ENCODE data around the gene UBE2S. TPM values are rescaled to one million over a fixed set of nuclear protein-coding genes. Genes with fewer than 3 reads are reported as not detected.
"Not testable (repeated sequence)": the region's sequence is repeated elsewhere in the genome, so short reads cannot be mapped to it uniquely, and the experiment has no call there.

UBE2S gene
- total RNA-seq, 1 donor from 2014 or later, result 22.3 TPM

GRCh38 chr19:55423225-55424005, 15.8 kb upstream of the UBE2S start:
- no peak for TF ChIP-seq POLR2AphosphoS5 (IDR thresholded peaks at IDR 0.05; ENCODE audit: insufficient read depth in 1 of 2, low read depth in 1 of 2)
- no peak for TF ChIP-seq POLR2A (IDR thresholded peaks at IDR 0.05)
- TF ChIP-seq, protein P1, sequence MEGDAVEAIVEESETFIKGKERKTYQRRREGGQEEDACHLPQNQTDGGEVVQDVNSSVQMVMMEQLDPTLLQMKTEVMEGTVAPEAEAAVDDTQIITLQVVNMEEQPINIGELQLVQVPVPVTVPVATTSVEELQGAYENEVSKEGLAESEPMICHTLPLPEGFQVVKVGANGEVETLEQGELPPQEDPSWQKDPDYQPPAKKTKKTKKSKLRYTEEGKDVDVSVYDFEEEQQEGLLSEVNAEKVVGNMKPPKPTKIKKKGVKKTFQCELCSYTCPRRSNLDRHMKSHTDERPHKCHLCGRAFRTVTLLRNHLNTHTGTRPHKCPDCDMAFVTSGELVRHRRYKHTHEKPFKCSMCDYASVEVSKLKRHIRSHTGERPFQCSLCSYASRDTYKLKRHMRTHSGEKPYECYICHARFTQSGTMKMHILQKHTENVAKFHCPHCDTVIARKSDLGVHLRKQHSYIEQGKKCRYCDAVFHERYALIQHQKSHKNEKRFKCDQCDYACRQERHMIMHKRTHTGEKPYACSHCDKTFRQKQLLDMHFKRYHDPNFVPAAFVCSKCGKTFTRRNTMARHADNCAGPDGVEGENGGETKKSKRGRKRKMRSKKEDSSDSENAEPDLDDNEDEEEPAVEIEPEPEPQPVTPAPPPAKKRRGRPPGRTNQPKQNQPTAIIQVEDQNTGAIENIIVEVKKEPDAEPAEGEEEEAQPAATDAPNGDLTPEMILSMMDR (IDR thresholded peaks at IDR 0.05), result no peak
- Histone ChIP-seq H3K9me3 (no peaks in the 10 kb centered on the region), H3K27ac (no peak overlapping the region), H3K4me1 (no peaks in the 10 kb centered on the region), H3K4me3 (no peak overlapping the region), H3K36me3 (no peaks in the 10 kb centered on the region), H3K27me3 (no peaks in the 10 kb centered on the region)
- DNase-seq (ENCODE audit: extremely low spot score in 2 of 2), result no peak
- intact Hi-C loops (cut with DNase I), result no loop called here

DNA sequence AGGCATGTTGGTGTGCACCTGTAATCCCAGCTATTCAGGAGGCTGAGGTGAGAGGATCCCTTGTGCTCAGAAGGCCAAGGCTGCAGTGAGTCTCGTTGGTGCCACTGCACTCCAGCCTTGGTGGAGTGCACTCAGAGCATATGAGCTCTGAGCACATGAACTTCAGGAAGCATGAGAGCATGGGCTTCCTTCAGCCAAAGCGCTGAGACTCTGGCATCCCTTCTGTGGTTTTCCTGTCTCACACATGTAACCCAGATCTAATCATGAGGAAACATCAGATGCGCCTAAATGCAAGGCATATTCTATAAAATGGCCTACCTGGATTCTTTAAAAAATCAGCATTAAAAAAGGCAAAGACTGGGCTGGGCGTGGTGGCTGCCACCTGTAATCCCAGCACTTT, 13.7 kb upstream of the UBE2S start:
- H3K27ac ChIP-seq; intact Hi-C loops (cut with DNase I): not testable (repeated sequence)

GRCh38 chr19:55419624-55420236, 12.1 kb upstream of the UBE2S start:
- no peak overlapping the region for H3K4me3 ChIP-seq
- TF ChIP-seq, protein P1 (IDR thresholded peaks at IDR 0.05), result no peak
- TF ChIP-seq POLR2A (IDR thresholded peaks at IDR 0.05), result no peak
- no peak for TF ChIP-seq POLR2AphosphoS5 (IDR thresholded peaks at IDR 0.05; ENCODE audit: insufficient read depth in 1 of 2, low read depth in 1 of 2)
- no peaks in the 10 kb centered on the region for H3K9me3 ChIP-seq
- DNase-seq (ENCODE audit: extremely low spot score in 2 of 2), result no peak
- H3K27me3 ChIP-seq, result no peaks in the 10 kb centered on the region
- no peaks in the 10 kb centered on the region for H3K36me3 ChIP-seq
- no peaks in the 10 kb centered on the region for H3K4me1 ChIP-seq
- no peak overlapping the region for H3K27ac ChIP-seq
- intact Hi-C loops (cut with DNase I), result loop anchor here (10.0 kb wide), 1 partner anchor 275 kb away; the partner anchor contains the start of gene TNNT1

More for the DNA sequence above, 13.7 kb upstream of the UBE2S start:
- not testable (repeated sequence) for DNase-seq (ENCODE audit: extremely low spot score in 2 of 2); H3K27me3 ChIP-seq; H3K4me3 ChIP-seq; H3K9me3 ChIP-seq; H3K4me1 ChIP-seq; H3K36me3 ChIP-seq

DNA sequence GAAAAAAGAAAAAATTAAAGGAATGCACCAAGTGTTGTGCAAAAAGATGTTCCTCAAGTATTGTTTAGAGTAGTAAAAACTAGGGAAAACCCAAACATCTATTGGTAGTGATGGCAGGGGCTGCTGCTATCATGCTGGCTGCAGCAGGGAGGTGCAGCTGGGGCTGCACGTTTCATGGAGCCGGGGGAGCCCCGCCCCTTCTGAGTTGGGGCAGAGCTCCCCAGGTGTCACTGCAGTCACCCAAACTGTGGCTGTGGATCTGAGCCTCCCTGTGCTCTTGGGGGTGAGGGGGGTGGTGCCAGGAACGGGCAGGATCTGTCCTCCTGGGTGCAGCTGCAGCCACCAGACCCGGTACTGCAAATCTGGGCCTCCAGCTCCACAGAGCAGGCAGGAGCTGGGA, 11.5 kb upstream of the UBE2S start:
- intact Hi-C loops (cut with DNase I), result loop anchor here (10.0 kb wide), 1 partner anchor 274 kb away; the partner anchor contains the start of gene TNNT1
- Histone ChIP-seq H3K36me3 (no peaks in the 10 kb centered on the region), H3K4me3 (no peak overlapping the region), H3K27me3 (no peaks in the 10 kb centered on the region), H3K27ac (no peak overlapping the region), H3K9me3 (no peaks in the 10 kb centered on the region), H3K4me1 (no peaks in the 10 kb centered on the region)
- no peak for DNase-seq (ENCODE audit: extremely low spot score in 2 of 2)
- TF ChIP-seq POLR2AphosphoS5 (IDR thresholded peaks at IDR 0.05; ENCODE audit: insufficient read depth in 1 of 2, low read depth in 1 of 2) (no peak), POLR2A (IDR thresholded peaks at IDR 0.05) (no peak)
- TF ChIP-seq, protein P1 (IDR thresholded peaks at IDR 0.05), result no peak

DNA sequence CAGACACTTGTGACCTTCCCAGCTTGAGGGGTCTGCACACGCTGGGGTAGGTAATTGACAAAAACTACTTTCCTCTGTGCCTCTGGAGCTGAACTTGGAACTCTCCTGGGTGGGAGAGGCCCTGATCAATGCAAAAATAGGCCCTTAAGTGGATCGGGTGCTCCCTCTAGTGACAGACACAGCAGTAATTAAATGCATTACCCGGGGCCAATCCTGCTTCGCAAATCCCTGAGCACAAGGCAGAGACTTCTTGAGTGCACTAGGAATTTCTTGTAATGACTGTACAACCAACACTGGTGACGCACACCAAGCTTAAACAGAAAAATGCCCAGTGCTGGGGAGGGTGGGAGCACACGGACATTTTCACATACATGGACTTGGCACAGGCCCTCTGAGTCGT, 10.6 kb upstream of the UBE2S start:
- intact Hi-C loops (cut with DNase I), result loop anchor here (10.0 kb wide), 1 partner anchor 273 kb away; the partner anchor contains the start of gene TNNT1
- Histone ChIP-seq H3K27me3 (no peaks in the 10 kb centered on the region), H3K9me3 (no peaks in the 10 kb centered on the region), H3K4me1 (no peaks in the 10 kb centered on the region), H3K4me3 (no peak overlapping the region), H3K36me3 (no peaks in the 10 kb centered on the region), H3K27ac (no peak overlapping the region)
- DNase-seq (ENCODE audit: extremely low spot score in 2 of 2), result no peak
- TF ChIP-seq POLR2AphosphoS5 (IDR thresholded peaks at IDR 0.05; ENCODE audit: insufficient read depth in 1 of 2, low read depth in 1 of 2) (no peak), POLR2A (IDR thresholded peaks at IDR 0.05) (no peak)
- TF ChIP-seq, protein P1 (IDR thresholded peaks at IDR 0.05), result peak; percentile 40 to 53 (median 50)
